ENCODE results near the gene HPCAL4.

DNA sequence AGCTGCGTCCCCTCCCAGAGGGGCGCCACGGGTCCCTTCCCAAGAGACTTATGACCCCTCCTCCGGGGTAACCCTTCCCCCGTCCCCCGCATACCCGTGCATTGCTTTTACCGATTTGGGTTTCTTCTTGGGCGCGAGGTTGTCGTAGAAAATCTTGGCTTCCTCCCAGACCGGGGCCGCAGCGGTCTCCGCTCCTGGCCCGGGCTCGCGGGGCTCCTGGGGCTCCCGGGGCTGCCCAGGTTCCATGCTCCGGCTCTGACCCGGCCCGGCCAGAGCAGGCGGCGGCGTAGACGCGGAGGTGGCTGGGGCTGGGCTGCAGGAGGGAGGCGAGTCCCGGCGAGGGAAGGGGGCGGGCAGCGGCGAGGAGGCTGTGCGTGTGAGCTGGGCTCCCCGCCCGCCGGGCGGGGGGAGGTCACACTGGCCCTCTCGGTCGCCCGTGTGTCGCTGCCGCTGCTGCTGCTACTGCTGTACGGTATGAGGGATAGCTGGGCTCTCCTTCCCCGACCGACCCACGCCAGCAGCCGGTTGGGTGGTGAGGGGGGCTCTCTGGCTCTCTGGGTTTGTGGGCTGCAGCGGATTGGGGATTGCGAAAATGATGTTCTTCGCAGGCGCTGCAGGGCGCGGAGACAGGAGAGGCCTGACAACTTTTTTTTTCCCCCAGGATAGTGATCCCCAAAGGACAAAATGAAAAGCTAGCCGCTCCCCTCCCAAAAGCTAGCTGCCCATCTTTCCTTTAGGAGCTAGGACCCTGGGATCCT lies 19.3 kb downstream of the HPCAL4 start, which contains the start of gene NT5C1A:
- TF ChIP-seq POLR2A (IDR thresholded peaks at IDR 0.05; ENCODE audit: low read depth, low read length) (no peak), POLR2AphosphoS5 (IDR thresholded peaks at IDR 0.05; ENCODE audit: low read depth, low read length) (no peak), TAF1 (IDR thresholded peaks at IDR 0.05; ENCODE audit: borderline replicate concordance, low read depth, low read length) (no peak)
